HG03064 (cell line): ENCODE results near the gene DGKE.

ENCODE experiments used
- ATAC-seq: cut with Tn5 transposase; IDR thresholded peaks from one replicate; pipeline ENCODE4 v1.9.1; 2021; ENCODE audit warnings: low read depth; ENCODE audit not compliant: unreplicated experiment

Gene DGKE

DNA sequence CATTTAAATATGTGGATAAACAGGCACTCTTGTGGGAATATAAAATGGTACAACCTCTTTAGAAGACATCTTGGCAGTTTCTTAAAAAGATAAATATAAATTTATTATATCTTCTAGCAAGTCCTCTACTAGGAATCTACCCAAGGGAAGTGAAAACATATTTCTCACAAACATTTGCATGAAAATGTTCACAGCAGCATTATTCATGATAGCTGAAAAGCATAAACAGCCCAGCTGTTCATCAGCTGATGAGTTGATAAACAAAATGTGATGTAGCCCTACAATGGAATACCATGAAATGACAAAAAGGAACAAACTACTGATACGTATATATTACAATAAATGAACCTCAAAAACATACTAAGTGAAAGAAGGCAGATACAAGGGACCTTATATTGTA is 12.0 kb downstream of the DGKE start:
- ATAC-seq: no peak

DNA sequence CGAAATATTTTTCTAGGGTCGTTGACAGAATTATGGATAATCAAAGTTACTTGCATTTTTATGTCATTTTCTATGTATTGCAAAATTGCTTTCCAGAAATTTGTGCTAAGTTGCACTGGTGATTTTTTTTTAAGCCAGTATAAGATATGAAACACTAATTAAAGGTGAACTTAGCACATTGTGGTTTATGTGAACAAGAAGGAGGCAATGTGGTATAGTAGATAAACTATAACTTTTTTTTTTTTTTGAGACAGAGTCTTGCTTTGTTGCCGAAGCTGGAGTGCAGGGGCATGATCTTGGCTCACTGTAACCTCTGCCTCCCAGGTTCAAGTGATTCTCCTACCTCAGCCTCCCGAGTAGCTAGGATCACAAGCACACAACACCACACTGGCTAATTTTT is 13.2 kb downstream of the DGKE start:
- no peak for ATAC-seq

DNA sequence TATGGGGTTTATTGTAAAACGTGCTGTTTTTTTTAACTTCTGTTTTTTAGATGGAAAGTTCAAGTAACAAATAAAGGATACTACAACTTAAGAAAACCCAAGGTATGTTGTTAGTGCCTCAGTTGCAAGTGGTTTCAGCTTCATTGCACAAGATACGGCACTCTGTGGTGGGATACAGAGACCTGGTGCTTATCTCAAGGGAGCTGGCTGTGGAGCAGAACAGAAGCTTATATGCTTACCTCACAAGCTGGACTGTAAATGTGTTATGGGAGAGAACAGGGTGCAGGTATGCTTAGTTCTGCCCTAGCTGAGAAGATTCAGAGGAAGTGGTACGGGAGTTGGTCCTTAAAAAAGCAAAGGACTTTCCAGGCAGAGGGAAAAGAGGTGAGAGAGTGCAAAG is 15.2 kb downstream of the DGKE start:
- no peak for ATAC-seq

DNA sequence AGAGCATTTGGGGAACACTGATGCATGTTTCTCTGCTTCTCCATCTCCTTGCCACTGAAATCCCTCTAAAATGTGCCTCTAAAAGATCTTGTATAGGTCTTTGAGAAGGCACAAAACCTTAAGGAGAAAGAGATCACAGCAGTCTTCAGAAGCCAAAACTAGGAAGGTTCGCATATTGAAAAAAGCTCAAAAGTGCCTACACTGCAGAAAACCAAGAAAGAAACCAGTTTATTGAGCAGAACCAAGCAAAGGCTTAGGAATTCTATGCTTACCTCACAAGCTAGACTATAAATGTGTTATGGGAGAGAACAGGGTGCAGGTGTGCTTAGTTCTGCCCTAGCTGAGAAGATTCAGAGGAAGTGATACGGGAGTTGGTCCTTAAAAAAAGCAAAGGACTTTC is 16.6 kb downstream of the DGKE start:
- ATAC-seq: no peak

DNA sequence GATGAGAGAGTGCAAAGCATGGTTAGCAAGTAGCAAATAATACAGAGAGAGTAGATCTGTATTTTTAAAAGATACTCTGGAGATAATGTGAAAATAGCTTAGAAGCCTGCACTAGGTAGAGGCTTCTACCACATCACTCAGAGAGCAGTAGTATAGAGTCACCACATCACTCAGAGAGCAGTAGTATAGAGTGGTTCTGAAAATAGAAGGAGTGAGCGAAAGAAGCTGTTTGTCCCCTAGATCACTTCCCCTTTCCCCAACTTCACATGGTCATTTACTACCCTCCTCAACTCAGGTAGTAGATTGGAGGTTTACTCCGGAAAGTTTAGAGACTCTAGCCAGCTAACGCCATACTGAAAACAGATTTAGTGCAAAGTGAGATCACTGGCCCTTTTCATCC is 17.1 kb downstream of the DGKE start:
- no peak for ATAC-seq

DNA sequence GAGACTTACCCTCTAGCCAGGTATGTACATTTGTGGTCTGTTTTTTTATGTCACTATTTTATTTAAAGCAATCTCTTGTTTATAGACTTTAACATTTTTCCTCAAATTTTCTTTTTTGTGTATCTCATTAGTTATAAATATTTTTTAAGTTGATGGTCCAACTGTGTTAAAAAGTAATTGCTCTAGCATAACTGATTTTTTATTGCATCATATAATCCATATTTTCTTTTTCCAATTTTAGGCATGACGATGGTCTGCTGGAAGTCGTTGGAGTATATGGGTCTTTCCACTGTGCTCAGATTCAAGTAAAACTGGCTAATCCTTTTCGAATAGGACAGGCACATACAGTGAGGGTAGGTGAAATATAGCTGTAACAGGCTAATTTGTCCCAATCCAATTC is 27.9 kb downstream of the DGKE start:
- ATAC-seq: no peak

DNA sequence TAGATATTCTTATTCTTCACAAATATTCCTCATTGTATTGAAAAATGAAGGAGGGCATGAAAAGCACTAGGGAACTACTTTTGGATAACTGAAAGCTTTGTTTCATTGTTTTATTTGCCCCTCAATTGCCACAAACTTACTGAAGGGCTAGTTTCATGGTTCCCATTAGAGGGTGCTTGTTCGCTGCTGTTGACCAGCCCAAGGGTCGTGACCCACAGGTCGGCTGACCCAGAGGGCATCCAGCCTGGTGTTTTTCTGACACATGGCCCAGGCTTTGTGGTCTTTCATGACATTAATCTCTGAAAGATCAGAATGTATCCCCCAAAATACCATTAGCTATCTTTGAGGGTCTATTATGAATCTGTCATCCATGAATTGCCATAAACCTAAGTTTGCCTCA is 30.0 kb downstream of the DGKE start:
- no peak for ATAC-seq

DNA sequence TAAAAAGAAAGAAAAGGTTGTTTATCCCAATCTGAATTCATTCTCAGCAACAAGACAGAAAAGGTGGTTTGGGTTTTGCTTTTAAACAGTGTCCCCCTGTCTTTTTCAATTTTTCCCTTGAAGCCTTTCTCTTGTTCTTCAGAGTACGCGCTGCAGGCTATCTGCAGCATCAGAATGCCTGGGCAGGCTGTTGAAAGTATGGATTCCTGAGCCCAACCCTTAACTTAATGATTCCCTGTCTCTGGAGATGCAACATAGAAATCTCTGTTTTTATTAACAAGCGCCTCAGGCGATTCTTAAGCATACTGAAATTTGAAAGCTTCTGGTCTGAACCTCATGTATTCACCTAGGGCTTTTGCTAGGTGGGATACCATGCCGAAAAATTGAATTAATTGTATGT is 32.1 kb downstream of the DGKE start:
- no peak for ATAC-seq

DNA sequence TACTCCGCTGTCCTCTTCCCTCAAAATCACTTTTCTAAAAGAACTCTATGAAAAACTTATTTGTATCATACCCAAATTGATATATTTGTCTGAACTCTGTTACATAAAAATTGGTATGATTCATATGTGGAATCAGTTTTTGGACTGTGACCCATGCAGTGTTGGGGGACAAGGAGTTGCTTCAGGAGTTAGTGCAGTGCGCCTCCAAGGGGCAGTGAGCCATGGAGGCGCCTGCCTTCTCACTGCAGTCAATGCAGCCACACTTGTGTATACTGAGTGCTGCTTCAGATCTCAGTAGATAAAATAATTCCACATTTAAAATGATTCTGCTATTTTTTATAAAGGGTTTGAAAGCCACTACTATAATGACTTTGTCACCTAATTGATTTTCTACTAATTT is 32.5 kb downstream of the DGKE start:
- ATAC-seq: no peak

DNA sequence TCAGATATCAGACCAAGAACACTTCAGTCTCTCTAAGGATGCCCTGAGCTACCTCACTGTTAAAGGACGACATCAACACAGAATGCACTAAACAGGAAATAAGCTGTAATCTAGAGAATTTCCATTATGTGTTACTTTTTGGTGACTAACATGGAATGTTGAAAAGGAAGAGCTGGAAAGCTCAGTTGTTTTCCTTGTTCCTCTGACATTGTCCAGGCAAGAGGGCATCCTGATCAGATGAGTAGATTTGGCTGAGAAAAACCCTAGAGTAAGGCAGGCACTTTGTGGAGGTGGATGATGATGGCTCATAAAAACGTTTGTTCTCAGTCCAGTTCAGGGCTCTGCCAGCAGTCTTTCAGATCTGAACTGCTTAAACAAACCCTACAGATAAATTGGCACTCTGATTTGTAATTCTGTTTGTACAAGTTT is 34.0 kb downstream of the DGKE start:
- ATAC-seq: no peak

DNA sequence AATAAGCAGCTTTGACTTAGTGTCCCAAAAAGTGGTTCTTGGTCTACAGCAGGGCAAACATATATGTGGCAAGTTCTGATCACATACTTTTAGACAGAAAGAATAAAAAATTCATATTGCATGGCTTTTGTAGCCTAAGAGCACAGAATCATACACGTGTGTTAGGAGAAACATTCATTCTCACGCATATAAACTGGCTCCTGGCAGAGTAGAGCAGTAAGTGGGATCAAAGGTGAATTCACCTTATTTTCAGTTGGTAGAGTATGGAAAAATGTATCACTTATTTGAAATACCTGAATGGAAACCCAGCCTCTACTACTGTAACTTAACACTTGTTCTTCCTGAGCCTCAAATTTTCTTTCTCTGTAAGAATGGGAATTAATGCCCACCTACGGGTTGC is 34.8 kb downstream of the DGKE start:
- no peak for ATAC-seq

DNA sequence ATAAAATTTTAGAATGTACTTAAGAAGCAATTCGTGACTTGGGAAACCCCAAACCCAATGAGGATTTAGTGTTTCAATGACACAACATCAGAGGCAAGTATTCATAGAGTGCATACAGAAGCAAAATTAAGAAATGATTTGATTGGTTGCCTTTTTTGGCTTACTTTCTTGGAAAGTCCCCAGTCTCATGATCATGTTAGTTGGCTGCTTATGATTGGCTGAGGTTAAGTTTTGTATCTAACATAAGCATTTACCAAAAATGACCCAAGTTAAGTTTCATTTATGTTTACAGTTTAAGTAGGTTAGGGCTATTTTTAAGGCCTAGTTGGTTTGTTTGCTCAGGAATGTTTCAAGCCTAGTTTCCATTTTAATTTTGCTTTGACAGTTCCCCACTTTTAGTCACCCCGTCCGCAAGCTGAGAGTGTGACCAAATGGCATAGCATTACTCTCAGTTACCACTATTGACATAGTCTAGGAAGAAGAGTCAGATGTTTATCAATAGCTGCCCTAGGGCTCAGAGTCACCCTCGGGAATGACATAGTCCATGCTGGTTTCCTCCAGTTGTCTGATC is 36.2 kb downstream of the DGKE start:
- ATAC-seq: no peak

DNA sequence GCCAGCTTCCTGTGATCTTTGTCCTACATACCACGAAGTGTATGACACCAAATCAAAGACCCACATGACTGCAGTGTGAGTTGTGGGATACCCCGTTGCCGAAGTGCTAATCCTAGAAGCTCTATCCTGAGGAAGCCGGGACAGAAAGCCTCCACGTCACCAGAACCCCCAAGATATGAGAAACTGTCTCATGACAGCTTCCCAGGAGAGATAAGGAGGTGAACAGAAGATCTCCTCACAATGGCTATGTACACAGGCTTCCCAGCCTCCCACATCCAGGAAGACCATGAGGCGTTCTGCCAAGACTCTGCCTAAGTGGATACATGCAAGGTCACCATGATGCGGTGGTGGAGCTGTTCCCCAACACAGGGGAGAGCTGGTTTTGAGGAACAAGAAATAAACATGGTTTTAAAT is 42.8 kb downstream of the DGKE start:
- no peak for ATAC-seq

DNA sequence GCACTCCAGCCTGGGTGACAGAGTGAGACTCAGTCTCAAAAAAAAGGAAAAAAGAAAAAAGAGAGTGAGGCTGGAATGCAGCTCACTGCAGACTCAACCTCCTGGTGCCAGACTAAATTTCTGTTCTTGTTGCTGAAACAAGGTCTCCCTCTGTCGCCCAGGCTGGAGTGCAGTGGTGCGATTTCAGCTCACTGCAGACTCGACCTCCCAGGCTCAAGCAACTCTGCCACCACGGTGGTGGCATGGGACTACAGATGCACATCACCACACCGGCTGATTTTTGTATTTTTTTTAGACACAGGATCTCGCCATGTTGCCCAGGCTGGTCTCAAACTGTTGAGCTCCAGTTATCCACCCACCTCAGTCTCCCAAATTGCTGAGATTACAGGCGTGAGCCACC is 45.3 kb downstream of the DGKE start:
- ATAC-seq: no peak

DNA sequence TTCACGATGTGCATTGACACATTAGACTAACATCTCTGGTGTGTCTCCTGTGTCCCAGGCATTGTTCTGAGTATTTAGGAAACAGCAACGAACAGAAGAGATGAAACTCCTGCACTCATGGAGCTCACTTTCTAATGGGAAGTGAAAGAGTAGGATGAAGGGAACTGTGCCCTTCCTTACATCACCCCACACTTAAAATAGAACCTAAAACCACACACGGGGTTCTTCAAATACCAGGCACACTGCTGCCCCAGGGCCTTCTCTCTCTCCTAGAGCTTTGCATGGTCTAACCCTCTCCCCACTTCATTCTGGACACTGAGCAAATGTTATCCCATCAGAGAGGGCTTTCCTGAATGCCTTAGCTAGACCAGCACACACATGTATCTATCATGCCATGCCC is 46.2 kb downstream of the DGKE start:
- ATAC-seq: no peak

DNA sequence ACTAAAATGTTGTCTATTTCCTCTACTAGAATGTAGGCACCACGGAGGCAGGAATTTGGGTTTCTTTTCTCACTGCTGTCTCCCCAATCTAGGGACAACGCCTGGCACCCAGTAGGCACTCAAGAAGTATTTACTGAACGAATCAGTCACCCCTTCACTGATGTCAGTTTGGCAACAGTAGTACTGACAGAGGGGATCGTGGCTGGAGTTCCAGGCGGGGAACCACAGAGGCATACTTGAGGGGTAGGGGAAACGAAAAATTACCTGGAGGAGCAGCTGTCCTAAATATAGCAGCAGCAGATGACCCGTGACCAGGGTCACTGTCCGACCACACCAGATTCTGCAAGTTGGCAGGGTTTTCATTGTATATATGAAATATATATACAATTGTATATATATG is 46.6 kb downstream of the DGKE start:
- no peak for ATAC-seq

DNA sequence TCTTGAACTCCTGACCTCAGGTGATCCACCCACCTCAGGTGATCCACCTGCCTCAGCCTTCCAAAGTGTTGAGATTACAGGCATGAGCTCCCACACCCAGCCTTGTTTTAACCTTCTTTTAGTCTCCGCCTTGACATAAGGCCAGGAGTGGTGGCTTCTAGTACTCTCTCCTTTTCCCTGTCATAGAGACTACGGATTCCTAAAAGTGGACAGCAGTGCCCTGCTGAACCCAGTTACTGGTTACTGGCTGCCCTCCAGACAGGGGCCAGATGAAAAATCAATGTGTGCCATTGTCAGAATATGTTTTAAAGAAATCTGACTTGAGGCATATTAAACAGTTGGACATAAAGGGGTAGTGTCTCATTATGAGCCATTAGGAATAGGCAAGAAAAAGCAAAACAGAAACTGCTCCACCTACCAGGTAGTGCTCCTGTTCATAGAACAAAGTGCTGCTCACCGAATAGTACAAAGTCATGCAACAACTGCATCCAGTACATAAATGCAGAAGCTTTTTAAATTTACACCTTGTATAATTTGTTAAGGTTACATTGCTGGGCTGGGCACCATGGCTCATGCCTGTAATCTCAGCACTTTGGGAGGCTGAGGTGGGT is 47.8 kb downstream of the DGKE start:
- no peak for ATAC-seq

DNA sequence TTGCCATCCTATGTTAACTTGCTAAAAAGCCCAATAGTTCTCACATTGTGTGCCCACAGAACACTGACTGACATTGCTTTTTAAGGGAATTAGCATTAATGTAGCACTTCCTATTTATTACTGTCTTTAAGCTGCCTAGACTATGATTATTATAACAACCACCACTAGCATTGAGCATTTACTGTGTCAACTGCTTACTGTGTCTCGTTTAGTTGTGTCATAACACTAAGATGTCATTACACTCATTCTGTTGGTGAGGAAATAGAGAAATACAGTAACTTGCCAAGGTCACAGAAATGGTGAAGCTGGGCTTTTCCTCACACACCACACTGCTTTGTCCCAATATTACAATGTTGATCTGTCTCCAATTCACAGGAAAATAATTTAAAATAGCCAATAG is 49.7 kb downstream of the DGKE start:
- no peak for ATAC-seq

DNA sequence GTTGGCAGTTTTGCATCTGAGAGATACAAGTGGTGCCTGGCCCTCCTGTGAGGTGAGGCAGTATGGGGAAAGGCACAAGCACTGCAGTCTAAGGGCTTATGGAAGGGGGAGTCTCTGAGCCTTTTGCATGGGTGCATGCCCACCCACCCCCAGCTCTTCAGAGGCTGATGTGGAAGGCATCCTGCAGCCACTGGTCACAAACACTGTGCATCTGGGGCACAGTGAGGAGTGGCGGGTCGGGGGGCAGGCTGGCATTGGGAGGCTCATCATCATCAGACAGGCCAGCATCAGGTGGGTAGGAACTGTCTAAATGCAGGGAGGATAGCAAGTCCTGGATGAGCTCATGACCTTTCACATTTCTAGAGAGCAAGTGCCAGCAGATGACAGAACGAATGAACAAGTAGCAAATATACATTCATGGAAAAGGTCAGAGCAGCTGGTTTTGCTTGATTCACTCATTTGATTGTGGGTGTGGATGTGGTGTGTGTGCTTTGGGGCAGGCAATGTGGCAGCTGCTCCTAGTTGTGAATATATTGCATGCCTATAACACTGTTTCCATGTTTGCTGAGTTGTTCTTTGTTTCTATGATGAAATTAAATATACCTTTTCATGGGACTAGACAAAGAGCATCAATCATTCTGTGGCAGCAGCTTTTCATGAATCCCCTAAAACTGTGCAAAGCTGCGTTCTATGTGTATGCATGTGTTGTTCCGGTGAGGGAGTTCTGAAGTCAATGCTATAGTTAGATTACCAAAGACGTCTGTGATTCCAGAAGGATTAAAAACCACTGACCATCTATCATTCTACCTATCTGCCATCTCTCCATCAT is 50.7 kb downstream of the DGKE start:
- ATAC-seq: no peak

DNA sequence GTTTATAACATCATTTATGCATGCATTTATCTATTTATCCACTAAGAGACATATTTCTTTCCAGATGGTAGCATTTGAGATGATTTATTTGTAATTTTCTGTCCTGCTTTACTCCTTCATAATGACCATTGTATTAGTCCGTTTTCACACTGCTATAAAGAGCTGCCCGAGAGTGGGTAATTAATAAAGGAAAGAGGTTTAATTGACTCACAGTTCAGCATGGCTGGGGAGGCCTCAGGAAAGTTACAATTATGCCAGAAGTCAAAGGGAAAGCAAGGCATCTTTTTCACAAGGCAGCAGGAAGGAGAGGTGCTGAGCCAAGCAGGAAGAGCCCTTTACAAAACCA is 51.3 kb downstream of the DGKE start:
- no peak for ATAC-seq

DNA sequence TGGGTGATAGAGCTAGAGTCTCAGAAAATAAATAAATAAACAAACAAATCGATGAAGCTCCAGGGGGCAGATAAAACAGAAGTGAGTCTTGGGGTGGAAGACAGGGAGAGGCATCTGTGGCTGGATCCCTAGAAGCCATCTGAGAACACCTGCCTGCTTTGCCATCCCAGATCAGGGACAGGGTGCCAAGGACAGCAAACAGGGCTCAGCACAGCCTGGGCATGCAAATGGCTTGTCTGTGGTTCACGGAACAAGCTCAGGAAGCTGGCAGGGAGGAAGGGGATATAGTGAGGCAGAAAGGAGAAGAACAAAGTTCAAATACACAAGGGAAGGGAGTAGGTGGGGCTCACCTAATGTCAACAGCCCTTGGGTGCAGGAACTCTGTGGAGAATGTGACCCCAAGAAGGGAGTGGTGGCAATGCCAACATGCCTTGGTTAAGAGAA is 52.4 kb downstream of the DGKE start:
- ATAC-seq: no peak

DNA sequence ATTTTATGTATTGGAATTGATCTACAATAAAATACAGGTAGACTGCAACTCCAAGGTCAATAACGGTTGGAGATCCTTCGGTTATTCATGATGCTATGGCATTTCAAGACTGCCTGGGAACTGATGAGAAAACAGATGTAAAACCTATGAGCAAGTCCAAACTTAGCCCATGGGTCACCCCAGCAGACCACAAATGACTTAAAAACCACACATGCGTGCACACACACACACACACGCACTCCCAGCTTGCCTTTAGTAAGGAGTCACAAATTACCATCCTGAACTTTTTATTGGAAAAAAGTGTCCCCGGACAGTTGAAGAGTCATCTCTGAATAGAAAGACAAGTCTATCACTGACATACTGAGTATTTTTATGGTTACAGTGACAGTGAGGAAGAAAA is 53.2 kb downstream of the DGKE start:
- no peak for ATAC-seq
